Measurements from ENCODE around the gene MED17.

GRCh38 chr11:93796441-93797231 lies 12.6 kb downstream of the MED17 start:
- TF ChIP-seq CTCF (IDR thresholded peaks at IDR 0.05; ENCODE audit: low read length) (no peak), EZH2 (optimal IDR thresholded peaks at IDR 0.05; ENCODE audit: low read depth, low read length) (no peak), EZH2phosphoT487 (IDR thresholded peaks at IDR 0.05; ENCODE audit: low read length) (no peak)

All from MM.1S (cell line).